ENCODE results near the gene PTH1R.

PTH1R gene

DNA sequence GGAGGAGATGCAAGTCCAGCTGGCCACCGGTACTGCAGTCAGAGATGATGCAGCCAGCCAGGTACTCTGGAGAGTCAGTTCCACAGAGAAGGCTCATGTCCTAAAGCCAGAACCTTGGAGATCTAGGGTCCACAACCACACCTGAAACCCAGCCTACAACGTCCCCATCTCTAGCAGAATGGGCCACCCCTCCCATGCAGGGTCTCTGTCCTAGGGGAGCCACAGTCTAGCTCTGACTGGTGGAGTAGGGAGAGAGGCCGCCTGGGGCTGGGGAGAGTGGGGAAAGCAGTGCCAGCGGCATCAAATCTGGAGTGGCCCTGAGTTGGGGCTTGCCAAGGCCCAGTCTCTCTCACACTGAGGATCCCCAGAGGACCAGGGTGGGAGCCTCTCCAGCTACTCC lies 43.5 kb downstream of the PTH1R start:
- no peak for DNase-seq (ENCODE audit: extremely low spot score)
- TF ChIP-seq, protein P1, sequence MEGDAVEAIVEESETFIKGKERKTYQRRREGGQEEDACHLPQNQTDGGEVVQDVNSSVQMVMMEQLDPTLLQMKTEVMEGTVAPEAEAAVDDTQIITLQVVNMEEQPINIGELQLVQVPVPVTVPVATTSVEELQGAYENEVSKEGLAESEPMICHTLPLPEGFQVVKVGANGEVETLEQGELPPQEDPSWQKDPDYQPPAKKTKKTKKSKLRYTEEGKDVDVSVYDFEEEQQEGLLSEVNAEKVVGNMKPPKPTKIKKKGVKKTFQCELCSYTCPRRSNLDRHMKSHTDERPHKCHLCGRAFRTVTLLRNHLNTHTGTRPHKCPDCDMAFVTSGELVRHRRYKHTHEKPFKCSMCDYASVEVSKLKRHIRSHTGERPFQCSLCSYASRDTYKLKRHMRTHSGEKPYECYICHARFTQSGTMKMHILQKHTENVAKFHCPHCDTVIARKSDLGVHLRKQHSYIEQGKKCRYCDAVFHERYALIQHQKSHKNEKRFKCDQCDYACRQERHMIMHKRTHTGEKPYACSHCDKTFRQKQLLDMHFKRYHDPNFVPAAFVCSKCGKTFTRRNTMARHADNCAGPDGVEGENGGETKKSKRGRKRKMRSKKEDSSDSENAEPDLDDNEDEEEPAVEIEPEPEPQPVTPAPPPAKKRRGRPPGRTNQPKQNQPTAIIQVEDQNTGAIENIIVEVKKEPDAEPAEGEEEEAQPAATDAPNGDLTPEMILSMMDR (IDR thresholded peaks at IDR 0.05; ENCODE audit: control extremely low read depth, extremely low read depth, low read depth, missing control alignments): no peak
- CTCF ChIA-PET: interaction anchor here (1.7 to 3.9 kb wide), 3 partner anchors 10 to 13 kb away, joined by 11 to 21 read pairs (median 16); no protein-coding TSS in a partner anchor
- POLR2A ChIA-PET: no interaction called here

DNA sequence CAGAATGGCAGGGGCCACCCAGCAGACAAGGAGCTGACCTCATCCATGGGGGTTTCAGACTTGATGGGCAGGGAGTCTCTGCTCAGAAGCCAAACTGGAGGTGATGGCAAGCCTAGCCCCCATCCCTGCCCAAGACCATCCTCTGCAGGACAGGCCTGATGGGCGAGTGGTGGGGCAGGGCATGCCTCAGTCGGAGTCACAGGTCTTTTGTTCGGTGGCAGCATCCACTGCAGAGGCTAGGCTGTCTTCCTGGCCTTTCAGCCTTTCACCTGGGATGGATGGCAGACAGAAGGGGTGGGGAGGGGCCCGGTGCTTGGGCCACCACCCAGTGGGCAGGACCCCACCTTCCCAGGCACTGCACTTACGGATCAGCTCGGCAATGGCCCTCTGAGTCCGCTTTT lies 44.4 kb downstream of the PTH1R start:
- DNase-seq (ENCODE audit: extremely low spot score): no peak
- ChIA-PET POLR2A (interaction anchor here (0.5 kb wide), 1 partner anchor 364 kb away, joined by 7 read pairs; no protein-coding TSS in a partner anchor), CTCF (interaction anchor here (2.1 to 3.9 kb wide), 4 partner anchors 8 to 72 kb away, joined by 5 to 24 read pairs (median 18); no protein-coding TSS in a partner anchor)
- TF ChIP-seq, protein P1 (IDR thresholded peaks at IDR 0.05; ENCODE audit: control extremely low read depth, extremely low read depth, low read depth, missing control alignments): no peak

DNA sequence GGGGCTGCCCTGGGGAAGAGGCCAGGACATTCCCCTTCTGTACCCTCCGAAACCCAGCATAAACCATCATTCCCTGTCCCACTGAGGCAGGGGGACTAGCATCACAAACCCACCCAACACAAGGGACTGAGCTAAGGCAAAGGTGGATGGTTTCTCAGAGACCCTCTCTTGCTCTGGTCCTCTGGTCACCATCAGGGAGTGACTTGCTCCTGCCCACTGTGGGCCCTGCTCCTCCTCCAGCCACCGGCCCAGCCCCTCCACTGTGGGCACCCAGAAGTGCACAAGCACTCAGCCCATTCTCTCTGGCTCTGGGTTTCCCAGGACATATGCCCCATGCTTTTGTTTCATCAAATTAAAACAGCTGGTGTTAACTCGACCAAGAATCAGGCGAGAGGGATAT lies 44.9 kb downstream of the PTH1R start:
- CTCF ChIA-PET: interaction anchor here (1.0 to 3.8 kb wide), 6 partner anchors 9 to 109 kb away, joined by 3 to 24 read pairs (median 4); no protein-coding TSS in a partner anchor
- TF ChIP-seq, protein P1 (IDR thresholded peaks at IDR 0.05; ENCODE audit: control extremely low read depth, extremely low read depth, low read depth, missing control alignments): no peak
- DNase-seq (ENCODE audit: extremely low spot score): no peak
- POLR2A ChIA-PET: interaction anchor here (0.5 kb wide), 1 partner anchor 364 kb away, joined by 7 read pairs; no protein-coding TSS in a partner anchor

DNA sequence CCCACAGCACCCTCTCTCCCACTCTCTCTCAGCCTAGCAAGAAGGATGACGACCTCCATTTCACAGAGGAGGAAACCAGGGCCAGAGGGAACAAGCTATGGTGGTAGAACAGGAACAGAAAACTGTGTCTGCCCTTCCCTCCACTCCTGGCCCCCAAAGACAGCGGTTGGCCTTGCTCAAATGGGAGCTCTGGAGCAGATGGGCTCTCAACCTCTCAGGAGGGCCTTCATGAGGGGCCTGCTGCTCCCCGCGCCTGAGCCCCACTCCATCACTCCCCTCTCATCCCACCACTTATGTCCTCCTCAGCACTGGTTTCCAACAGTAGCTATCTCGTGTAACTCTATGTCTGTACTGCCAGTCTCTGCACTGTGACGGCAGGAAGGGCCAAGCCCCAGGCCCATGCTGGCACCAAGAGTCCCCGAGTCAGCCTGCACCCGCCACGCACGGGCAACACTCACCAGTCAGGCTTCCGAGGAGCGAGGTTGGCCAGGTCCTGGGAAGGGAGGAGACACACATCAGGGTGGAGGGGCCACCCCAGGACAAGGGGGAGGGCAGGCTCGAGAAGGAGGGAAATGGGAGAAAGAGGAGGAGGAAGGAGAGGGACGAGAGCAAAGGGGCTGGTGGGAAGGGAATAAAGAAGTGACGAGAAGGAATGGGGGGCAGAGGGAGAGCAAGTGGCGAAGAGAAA lies 45.5 kb downstream of the PTH1R start:
- DNase-seq (ENCODE audit: extremely low spot score): no peak
- ChIA-PET POLR2A (no interaction called here), CTCF (interaction anchor here (1.0 to 3.8 kb wide), 10 partner anchors 10 to 108 kb away, joined by 3 to 24 read pairs (median 4); no protein-coding TSS in a partner anchor)
- TF ChIP-seq, protein P1 (IDR thresholded peaks at IDR 0.05; ENCODE audit: control extremely low read depth, extremely low read depth, low read depth, missing control alignments): no peak

DNA sequence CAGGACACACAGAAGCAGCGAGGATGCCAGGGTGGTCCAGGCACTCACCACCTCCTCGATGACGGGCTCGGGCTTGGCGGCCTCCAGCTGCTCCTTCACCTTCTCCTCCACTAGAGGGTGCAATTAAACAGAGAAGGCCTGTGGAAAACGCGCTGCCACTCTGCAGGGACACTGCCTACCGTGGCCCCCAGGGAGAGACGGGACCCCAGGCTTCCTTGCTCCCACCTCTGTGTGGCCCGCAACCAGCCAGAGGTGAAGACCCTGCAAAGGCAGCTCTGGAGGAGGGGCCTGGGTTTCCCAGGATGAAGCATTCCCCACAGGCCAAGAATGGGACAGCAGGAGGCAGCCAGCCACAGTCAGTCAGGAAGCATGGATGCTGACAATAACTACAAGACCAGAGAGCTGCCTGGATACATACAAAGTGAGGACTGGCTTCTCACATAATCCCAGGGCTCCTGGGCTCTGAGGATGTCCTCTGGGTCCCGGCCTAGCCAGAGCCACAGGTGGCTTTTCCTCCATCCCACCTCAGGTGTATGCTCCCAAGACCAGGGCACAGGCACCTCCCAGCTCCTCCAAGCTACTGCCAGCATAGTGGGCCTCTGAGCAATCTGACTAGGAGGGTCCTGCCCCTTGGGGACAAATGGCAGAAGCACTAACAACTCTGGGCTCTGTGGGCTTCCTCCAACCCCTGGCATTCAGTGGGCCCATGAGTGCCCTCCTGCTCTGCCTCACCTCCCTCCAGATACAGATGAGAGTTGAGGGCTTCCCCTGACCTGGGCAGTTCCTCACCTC lies 46.2 kb downstream of the PTH1R start:
- TF ChIP-seq, protein P1 (IDR thresholded peaks at IDR 0.05; ENCODE audit: control extremely low read depth, extremely low read depth, low read depth, missing control alignments): peak; percentile 44
- peak; percentile 76 for DNase-seq (ENCODE audit: extremely low spot score)
- ChIA-PET CTCF (interaction anchor here (1.0 to 3.8 kb wide), 10 partner anchors 10 to 107 kb away, joined by 3 to 24 read pairs (median 4); no protein-coding TSS in a partner anchor), POLR2A (no interaction called here)

DNA sequence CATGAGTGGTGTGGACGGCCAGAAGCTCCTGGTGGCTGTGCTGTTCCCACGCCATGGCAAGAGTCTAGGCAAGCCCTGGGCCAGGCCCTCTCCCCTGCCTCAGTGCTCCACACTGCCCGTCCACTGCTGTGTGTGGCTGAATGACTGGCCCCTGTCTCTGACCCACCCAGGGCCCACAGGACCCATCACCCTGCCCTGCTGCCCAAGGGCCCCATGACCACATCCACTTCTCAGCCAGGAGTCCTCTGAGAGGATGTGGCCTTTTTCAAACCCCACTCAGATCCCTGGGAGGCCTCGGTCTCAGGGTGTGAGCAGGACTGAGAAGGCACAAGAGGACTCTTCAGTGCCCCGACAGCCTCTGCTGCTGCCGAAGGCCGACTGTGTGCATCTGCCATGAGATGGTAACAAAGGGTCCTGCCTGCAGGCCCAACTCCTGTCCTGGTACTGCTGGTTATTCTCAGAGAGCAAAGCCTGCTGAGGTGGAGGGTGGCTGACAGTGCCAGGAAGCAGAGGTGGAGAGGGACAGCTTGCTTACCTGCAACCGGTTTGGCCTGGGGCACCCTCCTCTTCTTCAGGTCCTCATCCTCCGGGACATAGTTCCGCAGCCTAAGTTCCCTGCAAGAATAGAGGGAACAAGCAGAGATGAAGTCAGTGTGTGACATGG lies 47.5 kb downstream of the PTH1R start:
- no peak for DNase-seq (ENCODE audit: extremely low spot score)
- CTCF ChIA-PET: interaction anchor here (1.6 to 3.8 kb wide), 6 partner anchors 9 to 48 kb away, joined by 3 to 24 read pairs (median 12); no protein-coding TSS in a partner anchor
- POLR2A ChIA-PET: no interaction called here
- TF ChIP-seq, protein P1 (IDR thresholded peaks at IDR 0.05; ENCODE audit: control extremely low read depth, extremely low read depth, low read depth, missing control alignments): no peak

Measured in GM10248 (cell line).